Colonic mucosa (tissue), 4 donors: ENCODE data around the gene ARID5B. TPM values are rescaled to one million over a fixed set of nuclear protein-coding genes. Genes with fewer than 3 reads are reported as not detected.

Experiments used
- DNase-seq: peaks from one replicate; pipeline ENCODE4 v3.0.0-alpha.2; 2020
- H3K27ac ChIP-seq: fragments of 200-600 bp; one replicate; pipeline ENCODE4 v1.8.0; 2021
- H3K27me3 ChIP-seq: fragments of 200-600 bp; one replicate; pipeline ENCODE4 v1.8.0; 2021
- H3K36me3 ChIP-seq: fragments of 200-600 bp; one replicate; pipeline ENCODE4 v1.8.0; 2021
- H3K4me1 ChIP-seq: fragments of 200-600 bp; one replicate; pipeline ENCODE4 v1.8.0; 2021; ENCODE audit warnings: mild to moderate bottlenecking
- H3K4me3 ChIP-seq: fragments of 200-600 bp; one replicate; pipeline ENCODE4 v1.8.0; 2021
- H3K9ac ChIP-seq, 2 donors: one replicate each; pipeline ENCODE4 v1.7.0; 2013; ENCODE audit warnings: control low read depth in 2 of 2, low read depth in 2 of 2, low read length in 2 of 2
- H3K9me3 ChIP-seq: fragments of 200-600 bp; one replicate; pipeline ENCODE4 v1.8.0; 2021
- intact Hi-C: fragments of 100-400 bp; cut with DNase I; formaldehyde crosslinking; loops from one replicate; pipeline ENCODE4 v1.14.1; 2022
- total RNA-seq, 2 donors: library from RNA; stranded (reverse); fragmentation: NEBNext Ultra II Directional in 1 of 2; extraction: Animal tissue kit (Norgen Biotek cat#: 25700) in 1 of 2; gene quantifications; one replicate each; pipeline ENCODE4 v1.2.1, GENCODE V29; 2021
- TF ChIP-seq, protein P1 (sequence below): fragments of 200-600 bp; IDR thresholded peaks from one replicate; pipeline ENCODE4 v1.8.0; 2022; ENCODE audit warnings: antibody characterized with exemption, mild to moderate bottlenecking
- donor health status: healthy.
- donor health status: DM: no; HTN: no; CAD: no.
- donor health status: DM: no; HTN: no; CAD: no.

ARID5B gene
- total RNA-seq, 2 donors from 2014 or later: 18.8 to 27.2 TPM

DNA sequence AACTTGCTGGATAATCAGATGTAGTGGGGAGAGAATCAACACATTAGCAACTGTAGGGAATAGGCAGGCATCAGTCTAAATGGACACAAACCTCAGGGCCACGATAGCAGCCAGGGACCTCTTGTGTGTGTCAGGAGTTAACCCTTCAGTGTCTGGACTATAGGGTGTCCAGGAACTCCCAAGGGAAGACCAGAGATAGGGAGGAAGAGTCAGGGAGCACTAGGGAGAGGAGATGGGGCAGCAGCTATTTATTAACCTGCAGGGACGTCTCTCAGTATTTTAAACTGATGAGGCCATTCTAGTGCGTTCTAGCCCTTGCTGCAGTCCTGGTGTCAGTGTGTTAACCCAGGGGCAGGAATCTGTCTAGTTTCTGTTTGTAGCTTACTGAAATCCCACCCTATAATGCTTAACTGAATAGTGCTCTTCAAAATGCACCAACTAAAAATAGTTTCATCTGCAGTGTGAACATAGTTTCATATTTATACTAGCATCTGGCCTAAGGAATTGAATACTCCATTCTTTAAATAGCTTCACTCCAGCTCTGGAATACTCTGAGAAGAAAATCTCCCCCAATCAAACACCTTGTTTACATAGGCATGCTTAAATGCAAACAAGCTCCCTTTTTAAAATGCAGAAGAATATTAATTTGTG, 62.7 kb downstream of the ARID5B start:
- Histone ChIP-seq H3K4me3 (no peak overlapping the region), H3K27me3 (no peaks in the 10 kb centered on the region), H3K9ac (peak overlapping the region; percentile 17 to 70), H3K9me3 (no peaks in the 10 kb centered on the region), H3K27ac (peak overlapping the region; percentile 26), H3K4me1 (peaks cover 10% of the 10 kb centered on the region), H3K36me3 (no peaks in the 10 kb centered on the region)
- TF ChIP-seq, protein P1, sequence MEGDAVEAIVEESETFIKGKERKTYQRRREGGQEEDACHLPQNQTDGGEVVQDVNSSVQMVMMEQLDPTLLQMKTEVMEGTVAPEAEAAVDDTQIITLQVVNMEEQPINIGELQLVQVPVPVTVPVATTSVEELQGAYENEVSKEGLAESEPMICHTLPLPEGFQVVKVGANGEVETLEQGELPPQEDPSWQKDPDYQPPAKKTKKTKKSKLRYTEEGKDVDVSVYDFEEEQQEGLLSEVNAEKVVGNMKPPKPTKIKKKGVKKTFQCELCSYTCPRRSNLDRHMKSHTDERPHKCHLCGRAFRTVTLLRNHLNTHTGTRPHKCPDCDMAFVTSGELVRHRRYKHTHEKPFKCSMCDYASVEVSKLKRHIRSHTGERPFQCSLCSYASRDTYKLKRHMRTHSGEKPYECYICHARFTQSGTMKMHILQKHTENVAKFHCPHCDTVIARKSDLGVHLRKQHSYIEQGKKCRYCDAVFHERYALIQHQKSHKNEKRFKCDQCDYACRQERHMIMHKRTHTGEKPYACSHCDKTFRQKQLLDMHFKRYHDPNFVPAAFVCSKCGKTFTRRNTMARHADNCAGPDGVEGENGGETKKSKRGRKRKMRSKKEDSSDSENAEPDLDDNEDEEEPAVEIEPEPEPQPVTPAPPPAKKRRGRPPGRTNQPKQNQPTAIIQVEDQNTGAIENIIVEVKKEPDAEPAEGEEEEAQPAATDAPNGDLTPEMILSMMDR: no peak
- no peak for DNase-seq
- intact Hi-C loops: no loop called here

DNA sequence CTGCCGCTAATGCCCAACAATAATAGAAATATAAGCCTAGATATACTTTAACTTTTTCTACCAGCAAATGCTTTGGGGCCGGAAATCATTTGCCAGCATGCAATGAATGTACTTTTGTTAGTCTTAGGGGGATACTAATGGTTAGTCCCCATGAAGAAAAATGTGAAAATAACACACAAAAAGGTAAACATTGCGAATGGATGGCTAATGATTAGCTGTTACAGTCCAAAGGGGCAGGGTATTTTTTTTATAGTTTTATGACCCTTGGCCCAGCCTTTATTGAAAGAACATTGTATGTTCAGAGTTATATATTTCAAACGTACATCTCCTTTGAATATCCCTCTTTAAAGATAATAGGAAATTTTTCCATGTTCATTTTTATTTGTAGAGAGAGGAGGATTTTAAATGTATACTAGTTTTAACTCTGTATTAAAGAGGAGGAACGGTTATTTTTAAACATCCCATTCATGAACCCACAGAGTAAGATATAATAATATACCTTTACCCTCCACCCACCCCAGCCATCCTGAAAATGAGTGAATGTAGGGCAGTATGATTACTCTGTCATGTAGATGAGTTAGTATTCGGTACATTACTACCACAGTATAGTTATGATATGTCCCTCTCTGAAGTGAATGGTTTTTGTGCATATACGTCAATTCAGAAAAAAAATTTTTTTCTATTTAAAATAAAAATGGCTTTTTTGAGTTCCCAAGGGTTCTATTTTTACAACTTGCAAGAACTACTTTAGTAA, 63.6 kb downstream of the ARID5B start:
- Histone ChIP-seq H3K27me3 (no peaks in the 10 kb centered on the region), H3K27ac (peak overlapping the region; percentile 26), H3K36me3 (no peaks in the 10 kb centered on the region), H3K9me3 (no peaks in the 10 kb centered on the region), H3K9ac (peak overlapping the region in 1 of 2 donors; percentile 70), H3K4me3 (no peak overlapping the region), H3K4me1 (peaks cover 10% of the 10 kb centered on the region)
- intact Hi-C loops: no loop called here
- DNase-seq: no peak
- TF ChIP-seq, protein P1: no peak

DNA sequence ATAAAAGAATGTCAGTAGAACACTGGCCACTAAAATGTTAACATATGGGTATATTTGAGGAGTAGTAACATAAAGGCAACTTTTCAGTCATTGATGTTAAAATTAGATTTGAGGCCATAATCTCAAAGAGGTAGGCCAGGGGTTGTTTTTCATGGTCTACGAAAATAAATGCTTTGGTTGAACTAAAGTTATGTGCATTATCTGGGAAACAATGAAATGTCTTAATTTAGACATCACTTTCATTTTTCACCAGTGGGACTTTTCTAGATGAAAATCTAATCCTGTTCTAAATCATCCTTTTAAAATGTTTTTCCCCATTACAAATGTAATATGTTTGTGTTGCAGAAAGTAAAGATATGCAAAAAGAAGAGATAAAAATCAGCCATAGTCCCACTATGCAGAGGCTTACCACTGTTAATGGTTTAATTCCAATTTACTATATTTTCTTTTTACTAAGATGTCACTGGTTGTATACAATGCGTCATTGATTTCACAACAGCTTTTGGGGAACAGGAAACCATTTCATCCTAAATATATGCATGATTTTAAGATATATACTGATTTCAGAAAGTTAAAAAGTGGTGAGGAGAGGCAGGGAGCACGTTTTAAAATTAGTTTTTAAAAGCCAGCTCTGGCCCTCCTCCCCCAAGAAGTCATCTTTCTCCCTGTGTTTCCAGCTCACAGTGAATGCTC, 64.3 kb downstream of the ARID5B start:
- Histone ChIP-seq H3K27ac (peak overlapping the region; percentile 26), H3K4me3 (no peak overlapping the region), H3K4me1 (peaks cover 10% of the 10 kb centered on the region), H3K36me3 (no peaks in the 10 kb centered on the region), H3K27me3 (no peaks in the 10 kb centered on the region), H3K9me3 (no peaks in the 10 kb centered on the region), H3K9ac (no peak overlapping the region)
- intact Hi-C loops: no loop called here
- TF ChIP-seq, protein P1: no peak
- DNase-seq: no peak

DNA sequence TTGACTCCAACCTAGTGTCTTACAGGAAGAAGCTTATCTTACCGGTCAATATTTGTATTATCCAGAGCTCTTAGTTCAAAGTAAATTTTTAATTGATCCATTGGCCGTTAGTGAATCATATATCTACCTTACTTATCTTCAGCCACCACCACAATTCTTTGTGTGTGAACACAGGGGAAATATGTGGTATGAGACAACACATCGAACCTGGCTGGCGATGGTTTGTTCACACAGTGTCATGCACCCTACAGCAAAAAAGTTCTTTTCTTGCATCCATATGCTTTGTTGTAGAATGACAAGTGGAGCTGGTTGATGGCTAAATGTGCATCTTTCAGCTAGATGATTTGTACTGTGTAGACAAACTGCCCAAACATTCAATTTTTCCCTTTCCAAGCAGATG, 65.8 kb downstream of the ARID5B start:
- Histone ChIP-seq H3K27ac (no peak overlapping the region), H3K9me3 (no peaks in the 10 kb centered on the region), H3K4me1 (peaks cover 10% of the 10 kb centered on the region), H3K4me3 (no peak overlapping the region), H3K9ac (no peak overlapping the region), H3K27me3 (no peaks in the 10 kb centered on the region), H3K36me3 (no peaks in the 10 kb centered on the region)
- intact Hi-C loops: no loop called here
- DNase-seq: no peak
- TF ChIP-seq, protein P1: no peak

DNA sequence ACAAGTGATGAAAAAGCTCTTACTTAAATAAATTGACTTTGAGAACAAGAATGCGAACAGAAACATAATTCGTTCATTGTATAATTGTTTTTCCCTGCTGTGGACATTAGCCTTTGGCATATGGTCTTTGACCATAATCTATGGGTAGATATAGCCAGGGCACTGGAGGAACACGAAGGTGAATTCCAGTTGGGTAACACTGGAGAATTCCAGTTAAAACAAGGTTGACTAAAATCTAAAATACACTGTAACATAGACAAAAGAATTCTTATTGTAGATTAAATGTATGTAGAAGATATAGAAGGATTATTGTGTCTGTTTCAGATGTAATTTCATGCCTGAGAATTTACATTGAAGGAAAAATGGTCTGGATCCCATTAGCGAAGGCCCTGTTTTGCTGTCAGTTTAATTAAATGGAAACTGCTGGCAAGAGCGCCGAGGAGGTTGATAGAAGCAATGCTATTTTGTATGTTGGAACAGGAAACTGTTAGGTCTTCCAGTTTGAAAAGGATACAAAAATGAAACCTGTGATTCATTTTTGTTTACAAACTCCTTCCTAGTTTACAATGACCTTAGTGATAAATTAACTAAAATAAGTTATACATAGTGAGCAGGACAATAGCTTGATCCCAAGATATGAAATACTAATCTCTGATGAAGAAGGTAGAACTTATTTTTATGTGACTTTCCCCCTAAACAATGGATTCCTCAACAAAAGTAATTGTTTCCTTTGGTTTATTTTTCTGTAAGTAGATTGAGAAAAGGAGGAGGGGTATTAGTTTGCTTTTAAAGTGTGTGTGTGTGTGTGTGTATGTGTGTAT, 68.9 kb downstream of the ARID5B start:
- Histone ChIP-seq H3K36me3 (no peaks in the 10 kb centered on the region), H3K9me3 (no peaks in the 10 kb centered on the region), H3K27ac (peak overlapping the region; percentile 54), H3K27me3 (no peaks in the 10 kb centered on the region), H3K9ac (peak overlapping the region in 1 of 2 donors; percentile 41), H3K4me1 (peaks cover 5% of the 10 kb centered on the region), H3K4me3 (no peak overlapping the region)
- TF ChIP-seq, protein P1: no peak
- intact Hi-C loops: no loop called here
- no peak for DNase-seq
